ENCODE data around the gene CFHR2. TPM values are rescaled to one million over a fixed set of nuclear protein-coding genes. Genes with fewer than 3 reads are reported as not detected.

Gene CFHR2
- total RNA-seq, 1 donor from 2014 or later: not detected

- H3K4me3 Mint-ChIP-seq (ENCODE audit: unreplicated experiment): no peak overlapping the region
- no peaks in the 10 kb centered on the region for H3K79me2 ChIP-seq (ENCODE audit: insufficient read depth, low read length)
- H3K9ac ChIP-seq (ENCODE audit: low read length): no peak overlapping the region
- no peak overlapping the region for H3K27ac Mint-ChIP-seq (ENCODE audit: unreplicated experiment)
- no peaks in the 10 kb centered on the region for H3K27me3 Mint-ChIP-seq (ENCODE audit: low read depth, unreplicated experiment)
- H3K4me1 Mint-ChIP-seq (ENCODE audit: low read depth, unreplicated experiment): no peaks in the 10 kb centered on the region
- DNase-seq (ENCODE audit: low read depth) (no peak), FAIRE-seq (no peak)
- no peak overlapping the region for H3K27ac ChIP-seq (ENCODE audit: low read depth, low read length)
- no peak overlapping the region for H2AFZ ChIP-seq (ENCODE audit: low read depth, low read length)
- no peaks in the 10 kb centered on the region for H3K9me3 Mint-ChIP-seq (ENCODE audit: unreplicated experiment)
- H3K36me3 ChIP-seq (ENCODE audit: insufficient read depth, low read length): no peaks in the 10 kb centered on the region
- H4K20me1 ChIP-seq (ENCODE audit: insufficient read depth, low read length): no peaks in the 10 kb centered on the region
- H3K4me3 ChIP-seq (ENCODE audit: insufficient read depth, low read depth, low read length): no peak overlapping the region
- H3K4me2 ChIP-seq (ENCODE audit: low read length): no peak overlapping the region
- no peaks in the 10 kb centered on the region for H3K27me3 ChIP-seq (ENCODE audit: insufficient read depth, low read length)
- no peaks in the 10 kb centered on the region for H3K36me3 Mint-ChIP-seq (ENCODE audit: low read depth, unreplicated experiment)
- TF ChIP-seq EZH2 (IDR thresholded peaks at IDR 0.05; ENCODE audit: insufficient read depth, low read length): no peak
- TF ChIP-seq CTCF (IDR thresholded peaks at IDR 0.05; ENCODE audit: insufficient read depth, low read depth, low read length): no peak
- no peaks in the 10 kb centered on the region for H3K9me3 ChIP-seq (ENCODE audit: insufficient read depth, low read depth, low read length)
- no peaks in the 10 kb centered on the region for H3K4me1 ChIP-seq (ENCODE audit: insufficient read depth, low read length)
These were observed 59.6 kb downstream of the CFHR2 start for GRCh38 chr1:197003132-197003531.

- Mint-ChIP-seq H3K36me3 (ENCODE audit: low read depth, unreplicated experiment) (no peaks in the 10 kb centered on the region), H3K27ac (ENCODE audit: unreplicated experiment) (no peak overlapping the region), H3K4me1 (ENCODE audit: low read depth, unreplicated experiment) (no peaks in the 10 kb centered on the region), H3K4me3 (ENCODE audit: unreplicated experiment) (no peak overlapping the region), H3K9me3 (ENCODE audit: unreplicated experiment) (no peaks in the 10 kb centered on the region), H3K27me3 (ENCODE audit: low read depth, unreplicated experiment) (no peaks in the 10 kb centered on the region)
- H3K4me3 ChIP-seq (ENCODE audit: insufficient read depth, low read depth, low read length): no peak overlapping the region
- H4K20me1 ChIP-seq (ENCODE audit: insufficient read depth, low read length): no peaks in the 10 kb centered on the region
- no peak overlapping the region for H3K4me2 ChIP-seq (ENCODE audit: low read length)
- H3K27me3 ChIP-seq (ENCODE audit: insufficient read depth, low read length): no peaks in the 10 kb centered on the region
- H3K9me3 ChIP-seq (ENCODE audit: insufficient read depth, low read depth, low read length): no peaks in the 10 kb centered on the region
- no peaks in the 10 kb centered on the region for H3K36me3 ChIP-seq (ENCODE audit: insufficient read depth, low read length)
- TF ChIP-seq CTCF (IDR thresholded peaks at IDR 0.05; ENCODE audit: insufficient read depth, low read depth, low read length) (no peak), EZH2 (IDR thresholded peaks at IDR 0.05; ENCODE audit: insufficient read depth, low read length) (no peak)
- no peak overlapping the region for H2AFZ ChIP-seq (ENCODE audit: low read depth, low read length)
- H3K79me2 ChIP-seq (ENCODE audit: insufficient read depth, low read length): no peaks in the 10 kb centered on the region
- H3K9ac ChIP-seq (ENCODE audit: low read length): no peak overlapping the region
- H3K4me1 ChIP-seq (ENCODE audit: insufficient read depth, low read length): no peaks in the 10 kb centered on the region
- no peak for DNase-seq (ENCODE audit: low read depth)
- H3K27ac ChIP-seq (ENCODE audit: low read depth, low read length): no peak overlapping the region
- FAIRE-seq: no peak
These were observed 65.3 kb downstream of the CFHR2 start for GRCh38 chr1:197008861-197009260.

Other genes with a start within 250 kb of the CFHR2 start
- not detected in 2 replicates for gene CFHR3, start 168.9 kb upstream of the CFHR2 start, total RNA-seq
- 0.23 TPM in 1 of 2 replicates, not detected in the other for gene CFHR1, start 124.0 kb upstream of the CFHR2 start, total RNA-seq
- gene CFHR4, start 55.7 kb upstream of the CFHR2 start, total RNA-seq: not detected in 2 replicates
- not detected in 2 replicates for gene CFHR5, start 33.8 kb downstream of the CFHR2 start, total RNA-seq
- not detected in 2 replicates for gene F13B, start 123.5 kb downstream of the CFHR2 start, total RNA-seq
- gene ASPM, start 202.9 kb downstream of the CFHR2 start, total RNA-seq: 2.2 and 3.9 TPM in 2 replicates